ENCODE measurements around the gene PHF2. TPM values are rescaled to one million over a fixed set of nuclear protein-coding genes. Genes with fewer than 3 reads are reported as not detected.

PHF2 gene
- total and polyA plus RNA-seq, 2 of the 8 experiments (the other 6 are each of a cell fraction or from before 2014, with no cell fraction given): 3.4 to 9.4 TPM

GRCh38 chr9:93606187-93606586, 29.8 kb downstream of the PHF2 start:
- ChIA-PET POLR2A (ENCODE audit: partially characterized antibody) (no interaction called here), CTCF (ENCODE audit: partially characterized antibody) (interaction anchor here (0.8 kb wide), 1 partner anchor 62 kb away, joined by 3 read pairs; no protein-coding TSS in a partner anchor)
- Histone ChIP-seq H3K18ac (ENCODE audit: extremely low read depth, low read length) (no peak overlapping the region), H2BK5ac (ENCODE audit: low read depth, low read length) (no peak overlapping the region), H3K4me3 (ENCODE audit: extremely low read depth in 1 of 4, insufficient read depth in 2 of 4, low read depth in 3 of 4, low read length in 4 of 4) (no peak overlapping the region), H2AK5ac (ENCODE audit: low read depth, low read length) (no peak overlapping the region), H4K91ac (replicated peaks; ENCODE audit: insufficient read length, low read length) (no peak overlapping the region), H3K4ac (replicated peaks; ENCODE audit: insufficient read length, low read depth, low read length) (no peak overlapping the region), H3K56ac (replicated peaks; ENCODE audit: insufficient read length, low read depth, low read length) (no peak overlapping the region), H3K4me2 (ENCODE audit: insufficient read depth in 1 of 2, low read depth in 2 of 2, low read length in 2 of 2) (no peak overlapping the region), H3K9ac (replicated peaks in 1 of 4; ENCODE audit: extremely low read depth in 1 of 4, low read depth in 3 of 4, low read length in 3 of 4) (no peak overlapping the region), H4K8ac (ENCODE audit: extremely low read depth, insufficient read depth, low read length) (no peak overlapping the region), H3K79me1 (ENCODE audit: low read depth, low read length) (no peaks in the 10 kb centered on the region), H4K20me1 (replicated peaks in 1 of 2; ENCODE audit: control insufficient read depth in 1 of 2, insufficient read depth in 2 of 2, low read length in 2 of 2) (no peaks in the 10 kb centered on the region), H3K4me1 (replicated peaks in 1 of 4; ENCODE audit: control insufficient read depth in 3 of 4, insufficient read depth in 4 of 4, low read length in 3 of 4) (peaks cover under 1 to 4% (median 1%) of the 10 kb centered on the region in 4 experiments; a peak in 4 of 7 replicates), H3K27me3 (replicated peaks in 1 of 4; ENCODE audit: control insufficient read depth in 3 of 4, extremely low read depth in 1 of 4, insufficient read depth in 3 of 4, low read length in 3 of 4) (no peaks in the 10 kb centered on the region), H2AFZ (ENCODE audit: low read length) (no peak overlapping the region), H3K27ac (ENCODE audit: low read depth, low read length) (no peak overlapping the region), H2BK15ac (ENCODE audit: low read length) (no peak overlapping the region), H4K5ac (ENCODE audit: insufficient read length, low read depth, low read length) (no peak overlapping the region), H3K23me2 (ENCODE audit: low read depth, low read length) (no peaks in the 10 kb centered on the region), H2BK12ac (ENCODE audit: low read depth, low read length) (no peak overlapping the region), H3K36me3 (ENCODE audit: control insufficient read depth in 2 of 4, insufficient read depth in 4 of 4, low read length in 3 of 4) (no peaks in the 10 kb centered on the region), H2BK20ac (ENCODE audit: low read length) (no peak overlapping the region), H3K9me3 (ENCODE audit: insufficient read depth in 2 of 2, low read depth in 1 of 2, low read length in 1 of 2) (no peaks in the 10 kb centered on the region; a peak in 1 of 4 replicates), H2BK120ac (replicated peaks; ENCODE audit: low read depth, low read length) (no peak overlapping the region), H3K14ac (ENCODE audit: insufficient read length) (no peak overlapping the region), H3K23ac (ENCODE audit: insufficient read length) (no peak overlapping the region), H3K79me2 (ENCODE audit: control insufficient read depth in 1 of 2, insufficient read depth in 2 of 2, low read length in 2 of 2) (peaks cover 0 to 20% of the 10 kb centered on the region in 2 experiments; a peak in 2 of 4 replicates)
- WGBS, 2 experiments (ENCODE audit: extremely low coverage in 1 of 2, insufficient coverage in 1 of 2, insufficient read length in 1 of 2, insufficient replicate concordance in 2 of 2, low coverage in 1 of 2, low lambda C conversion rate in 2 of 2, missing lambda C conversion rate in 1 of 2): 57% methylated on average over 3 of the region's 3 CpGs; no CpG with 5 or more reads in 1 of the 2 experiments
- DNase-seq (ENCODE audit: low read depth in 1 of 2, low spot score in 2 of 2) (no peak), FAIRE-seq (no peak)
- TF ChIP-seq NRF1 (IDR thresholded peaks at IDR 0.05; ENCODE audit: low read depth, low read length): no peak

All from H1 (cell line).